ENCODE data around the gene KDM4C. TPM values are rescaled to one million over a fixed set of nuclear protein-coding genes. Genes with fewer than 3 reads are reported as not detected.

The KDM4C gene
- total and polyA plus RNA-seq, 2 of the 13 experiments (the other 11 are each of a cell fraction or from before 2014, with no cell fraction given): 19.4 to 23.6 TPM

DNA sequence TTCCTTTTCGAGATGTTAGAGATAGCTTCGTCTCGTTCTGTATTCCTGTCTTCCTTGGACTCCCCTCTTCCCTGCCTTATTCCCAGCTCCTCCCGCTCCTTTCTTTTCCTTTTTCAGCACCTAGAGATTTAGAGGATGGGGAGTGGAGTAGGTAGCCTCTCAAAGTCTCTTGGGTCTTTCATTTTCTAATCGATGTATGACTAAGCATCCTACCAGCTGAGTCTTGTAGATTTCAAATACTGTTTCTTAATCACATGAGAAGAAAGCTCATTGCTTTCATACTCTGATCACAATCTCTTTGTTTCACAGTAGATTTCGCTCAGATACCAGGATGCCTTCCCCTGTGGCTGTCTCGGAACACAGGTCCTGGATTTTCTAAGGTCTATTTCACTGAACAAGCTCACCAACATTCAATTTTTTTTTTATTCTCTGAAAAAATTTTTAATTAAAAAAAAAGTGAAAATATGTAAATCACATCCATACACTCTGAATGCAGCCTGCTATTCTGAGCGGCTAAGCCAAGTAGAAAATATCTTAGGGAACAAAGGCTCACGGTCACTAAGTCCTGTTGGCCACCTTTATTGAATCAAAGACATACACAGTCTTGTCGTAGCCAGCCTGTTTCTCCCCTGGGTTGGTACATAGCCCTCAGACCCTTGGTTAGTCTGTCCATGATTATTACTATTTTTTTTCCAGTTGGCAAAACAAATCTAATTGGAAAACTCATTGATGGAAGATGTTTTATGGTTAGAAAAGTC is 413.8 kb downstream of the KDM4C start:
- in situ Hi-C loops (cut with HindIII; ENCODE audit: extremely low pct_ligation_motif_present, low pct_unique_long_range_greater_than_20kb) (no loop called here), intact Hi-C loops (cut with micrococcal nuclease; ENCODE audit: unreplicated experiment) (no loop called here)
- POLR2A ChIA-PET: no interaction called here
- no peak for TF ChIP-seq ZNF839 (CRISPR knock-in tag; IDR thresholded peaks at IDR 0.05; ENCODE audit: borderline replicate concordance)
- TF ChIP-seq SP5 (CRISPR knock-in tag; IDR thresholded peaks at IDR 0.05; ENCODE audit: borderline replicate concordance, low read depth): no peak
- TF ChIP-seq SNAPC2 (CRISPR knock-in tag; IDR thresholded peaks at IDR 0.05): no peak
- no peak overlapping the region for H3K27ac ChIP-seq (ENCODE audit: extremely low read length, insufficient read depth, low read length)
- CTCF ChIA-PET (ENCODE audit: low intra/inter-chr PET ratio, low total read pairs): no interaction called here
- no peak overlapping the region for H3K9ac ChIP-seq (ENCODE audit: insufficient read depth, low read depth, low read length)
- FAIRE-seq (no peak), DNase-seq (ENCODE audit: low spot score) (no peak), ATAC-seq (no peak)
- H4K20me1 ChIP-seq (ENCODE audit: insufficient read depth, low read length): no peaks in the 10 kb centered on the region
- BruUV-seq (replicated peaks): no TSS peak
- H3K4me1 ChIP-seq (ENCODE audit: insufficient read depth, low read length): no peaks in the 10 kb centered on the region
- H3K4me2 ChIP-seq (ENCODE audit: low read depth, low read length): no peak overlapping the region
- H3K79me2 ChIP-seq (ENCODE audit: insufficient read depth, low read length): no peaks in the 10 kb centered on the region
- 96% methylated on average over 10 of the region's 10 CpGs for WGBS (ENCODE audit: low lambda C conversion rate)
- no peaks in the 10 kb centered on the region for H3K27me3 ChIP-seq (ENCODE audit: control insufficient read depth in 1 of 2, insufficient read depth in 2 of 2, low read length in 2 of 2)
- H3K4me3 ChIP-seq (replicated peaks in 1 of 3; ENCODE audit: insufficient read depth in 1 of 3, low read depth in 2 of 3, low read length in 3 of 3): no peak overlapping the region
- H3K36me3 ChIP-seq (replicated peaks in 1 of 2; ENCODE audit: control insufficient read depth in 1 of 2, insufficient read depth in 2 of 2, low read length in 2 of 2): peaks cover 4 to 37% of the 10 kb centered on the region in 2 experiments; a peak in 4 of 5 replicates
- no peak overlapping the region for H2AFZ ChIP-seq (ENCODE audit: low read length)
- H3K9me3 ChIP-seq (ENCODE audit: low read length): no peaks in the 10 kb centered on the region

DNA sequence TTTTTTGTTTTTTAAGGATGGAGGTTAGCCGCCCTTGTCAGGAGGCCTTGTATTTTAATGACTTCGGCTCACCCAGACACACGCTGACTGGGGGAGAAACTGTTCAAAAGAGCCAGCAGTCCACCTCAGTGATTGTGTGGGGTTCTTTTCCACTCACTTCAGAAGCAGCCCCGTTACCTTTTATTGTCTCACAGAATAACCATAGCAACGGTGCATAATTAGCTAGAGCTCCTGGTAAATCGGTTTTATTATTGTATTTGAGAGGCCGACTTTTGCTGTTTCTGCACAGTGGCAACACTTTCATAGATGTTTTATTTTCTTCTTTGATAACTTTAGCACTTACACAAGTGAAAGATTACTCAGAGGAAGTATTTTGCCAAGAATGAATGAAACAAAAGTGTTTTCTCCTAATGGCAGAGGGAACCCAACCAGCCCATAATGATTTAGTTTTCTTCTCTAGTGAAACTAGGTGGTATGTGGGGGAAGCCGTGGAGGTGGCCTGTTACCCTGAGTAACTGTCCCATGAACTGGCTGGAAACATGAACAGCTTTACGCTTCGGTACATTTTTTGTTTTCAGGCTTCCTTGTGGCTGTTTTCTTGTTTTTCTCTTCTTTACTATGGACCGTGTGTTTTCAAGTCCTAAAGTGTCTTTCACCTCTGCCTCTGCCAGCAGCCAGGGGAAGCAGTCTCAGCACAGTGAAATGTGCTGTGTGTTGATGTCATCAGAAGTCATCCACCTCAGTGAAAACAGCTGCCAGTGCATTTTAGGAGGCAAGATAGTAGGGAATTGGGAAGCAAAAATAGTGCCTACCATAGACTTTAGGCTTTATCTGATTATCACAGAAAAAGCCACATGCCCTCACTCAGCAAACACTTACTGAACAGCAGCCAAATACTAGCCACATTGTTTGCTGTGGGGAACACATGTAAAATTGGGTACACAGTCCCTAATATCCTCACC is 414.7 kb downstream of the KDM4C start:
- H2AFZ ChIP-seq (ENCODE audit: low read length): no peak overlapping the region
- BruUV-seq (replicated peaks): no TSS peak
- no peak overlapping the region for H3K9ac ChIP-seq (ENCODE audit: insufficient read depth, low read depth, low read length)
- intact Hi-C loops (cut with micrococcal nuclease; ENCODE audit: unreplicated experiment) (no loop called here), in situ Hi-C loops (cut with HindIII; ENCODE audit: extremely low pct_ligation_motif_present, low pct_unique_long_range_greater_than_20kb) (no loop called here)
- H3K4me1 ChIP-seq (ENCODE audit: insufficient read depth, low read length): no peaks in the 10 kb centered on the region
- no peaks in the 10 kb centered on the region for H3K9me3 ChIP-seq (ENCODE audit: low read length)
- WGBS (ENCODE audit: low lambda C conversion rate): 98% methylated on average over 11 of the region's 11 CpGs
- ChIA-PET POLR2A (no interaction called here), CTCF (ENCODE audit: low intra/inter-chr PET ratio, low total read pairs) (no interaction called here)
- TF ChIP-seq, protein P1, sequence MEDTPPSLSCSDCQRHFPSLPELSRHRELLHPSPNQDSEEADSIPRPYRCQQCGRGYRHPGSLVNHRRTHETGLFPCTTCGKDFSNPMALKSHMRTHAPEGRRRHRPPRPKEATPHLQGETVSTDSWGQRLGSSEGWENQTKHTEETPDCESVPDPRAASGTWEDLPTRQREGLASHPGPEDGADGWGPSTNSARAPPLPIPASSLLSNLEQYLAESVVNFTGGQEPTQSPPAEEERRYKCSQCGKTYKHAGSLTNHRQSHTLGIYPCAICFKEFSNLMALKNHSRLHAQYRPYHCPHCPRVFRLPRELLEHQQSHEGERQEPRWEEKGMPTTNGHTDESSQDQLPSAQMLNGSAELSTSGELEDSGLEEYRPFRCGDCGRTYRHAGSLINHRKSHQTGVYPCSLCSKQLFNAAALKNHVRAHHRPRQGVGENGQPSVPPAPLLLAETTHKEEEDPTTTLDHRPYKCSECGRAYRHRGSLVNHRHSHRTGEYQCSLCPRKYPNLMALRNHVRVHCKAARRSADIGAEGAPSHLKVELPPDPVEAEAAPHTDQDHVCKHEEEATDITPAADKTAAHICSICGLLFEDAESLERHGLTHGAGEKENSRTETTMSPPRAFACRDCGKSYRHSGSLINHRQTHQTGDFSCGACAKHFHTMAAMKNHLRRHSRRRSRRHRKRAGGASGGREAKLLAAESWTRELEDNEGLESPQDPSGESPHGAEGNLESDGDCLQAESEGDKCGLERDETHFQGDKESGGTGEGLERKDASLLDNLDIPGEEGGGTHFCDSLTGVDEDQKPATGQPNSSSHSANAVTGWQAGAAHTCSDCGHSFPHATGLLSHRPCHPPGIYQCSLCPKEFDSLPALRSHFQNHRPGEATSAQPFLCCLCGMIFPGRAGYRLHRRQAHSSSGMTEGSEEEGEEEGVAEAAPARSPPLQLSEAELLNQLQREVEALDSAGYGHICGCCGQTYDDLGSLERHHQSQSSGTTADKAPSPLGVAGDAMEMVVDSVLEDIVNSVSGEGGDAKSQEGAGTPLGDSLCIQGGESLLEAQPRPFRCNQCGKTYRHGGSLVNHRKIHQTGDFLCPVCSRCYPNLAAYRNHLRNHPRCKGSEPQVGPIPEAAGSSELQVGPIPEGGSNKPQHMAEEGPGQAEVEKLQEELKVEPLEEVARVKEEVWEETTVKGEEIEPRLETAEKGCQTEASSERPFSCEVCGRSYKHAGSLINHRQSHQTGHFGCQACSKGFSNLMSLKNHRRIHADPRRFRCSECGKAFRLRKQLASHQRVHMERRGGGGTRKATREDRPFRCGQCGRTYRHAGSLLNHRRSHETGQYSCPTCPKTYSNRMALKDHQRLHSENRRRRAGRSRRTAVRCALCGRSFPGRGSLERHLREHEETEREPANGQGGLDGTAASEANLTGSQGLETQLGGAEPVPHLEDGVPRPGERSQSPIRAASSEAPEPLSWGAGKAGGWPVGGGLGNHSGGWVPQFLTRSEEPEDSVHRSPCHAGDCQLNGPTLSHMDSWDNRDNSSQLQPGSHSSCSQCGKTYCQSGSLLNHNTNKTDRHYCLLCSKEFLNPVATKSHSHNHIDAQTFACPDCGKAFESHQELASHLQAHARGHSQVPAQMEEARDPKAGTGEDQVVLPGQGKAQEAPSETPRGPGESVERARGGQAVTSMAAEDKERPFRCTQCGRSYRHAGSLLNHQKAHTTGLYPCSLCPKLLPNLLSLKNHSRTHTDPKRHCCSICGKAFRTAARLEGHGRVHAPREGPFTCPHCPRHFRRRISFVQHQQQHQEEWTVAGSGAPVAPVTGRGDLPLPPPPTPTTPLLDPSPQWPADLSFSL (CRISPR knock-in tag; IDR thresholded peaks at IDR 0.05): no peak
- peak; percentile 40 for TF ChIP-seq MNT (IDR thresholded peaks at IDR 0.05)
- ATAC-seq (no peak), FAIRE-seq (no peak), DNase-seq (ENCODE audit: low spot score) (no peak)
- no peak overlapping the region for H3K27ac ChIP-seq (ENCODE audit: extremely low read length, insufficient read depth, low read length)
- no peaks in the 10 kb centered on the region for H4K20me1 ChIP-seq (ENCODE audit: insufficient read depth, low read length)
- H3K36me3 ChIP-seq (replicated peaks in 1 of 2; ENCODE audit: control insufficient read depth in 1 of 2, insufficient read depth in 2 of 2, low read length in 2 of 2): peaks cover 4 to 37% of the 10 kb centered on the region in 2 experiments; a peak in 4 of 5 replicates
- H3K79me2 ChIP-seq (ENCODE audit: insufficient read depth, low read length): no peaks in the 10 kb centered on the region
- no peak overlapping the region for H3K4me3 ChIP-seq (replicated peaks in 1 of 3; ENCODE audit: insufficient read depth in 1 of 3, low read depth in 2 of 3, low read length in 3 of 3)
- no peak overlapping the region for H3K4me2 ChIP-seq (ENCODE audit: low read depth, low read length)
- no peaks in the 10 kb centered on the region for H3K27me3 ChIP-seq (ENCODE audit: control insufficient read depth in 1 of 2, insufficient read depth in 2 of 2, low read length in 2 of 2)
